Measurements from ENCODE around the gene TMEM170A.
A peak's percentile ranks its signal among the peaks of the same experiment; 100 is the strongest.
"Not testable (repeated sequence)": the region's sequence is repeated elsewhere in the genome, so short reads cannot be mapped to it uniquely, and the experiment has no call there.

TMEM170A gene

GRCh38 chr16:75479421-75479990 is 15.0 kb upstream of the TMEM170A start:
- no peak for FAIRE-seq

- no peak for FAIRE-seq
Observed at GRCh38 chr16:75478480-75479345, 14.2 kb upstream of the TMEM170A start.

DNA sequence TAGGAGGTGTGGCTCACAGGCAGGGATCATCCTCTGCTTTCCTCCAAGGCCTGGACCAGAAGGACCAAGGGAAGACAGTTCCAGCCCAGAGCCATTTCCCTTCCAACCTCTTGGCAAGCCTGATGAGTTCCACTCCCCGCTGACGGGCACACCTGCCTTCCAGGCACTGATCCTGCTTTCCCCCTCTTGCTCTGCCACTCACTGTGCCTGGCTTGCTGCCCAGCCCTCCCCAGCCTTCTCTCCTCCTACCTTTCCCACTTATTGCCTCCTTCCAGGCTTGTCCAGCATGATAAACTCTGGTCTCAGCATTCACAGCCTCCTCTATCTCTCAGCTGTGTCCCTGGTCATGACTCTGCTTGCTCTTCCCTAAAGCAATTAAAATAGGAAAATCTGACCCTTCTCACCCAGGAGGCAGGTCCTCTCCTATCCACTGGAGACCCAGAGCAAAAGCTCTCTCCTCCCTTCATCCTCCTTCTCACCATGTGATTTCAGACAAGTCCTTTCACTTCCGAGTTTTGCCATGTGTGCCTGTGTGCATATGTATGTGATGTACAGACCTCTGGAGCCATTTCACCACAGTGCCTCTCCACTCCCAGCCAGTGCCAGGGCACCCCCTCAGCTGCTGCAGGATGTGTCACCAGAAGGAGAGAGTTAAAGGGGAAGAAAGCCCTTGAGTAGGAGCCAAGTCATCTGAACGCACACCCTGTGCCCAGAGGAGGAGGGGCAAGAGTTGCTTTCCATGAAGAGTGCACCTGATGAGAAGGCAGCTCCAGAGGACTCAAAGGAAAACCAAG is 13.4 kb upstream of the TMEM170A start:
- no peak for FAIRE-seq

GRCh38 chr16:75476817-75477216 is 12.3 kb upstream of the TMEM170A start:
- no peak for FAIRE-seq

GRCh38 chr16:75475420-75475847 is 10.9 kb upstream of the TMEM170A start:
- no peak for FAIRE-seq

GRCh38 chr16:75472908-75473877 is 8.7 kb upstream of the TMEM170A start:
- FAIRE-seq, result no peak

GRCh38 chr16:75471723-75472633 is 7.5 kb upstream of the TMEM170A start:
- peak; percentile 58 for FAIRE-seq

DNA sequence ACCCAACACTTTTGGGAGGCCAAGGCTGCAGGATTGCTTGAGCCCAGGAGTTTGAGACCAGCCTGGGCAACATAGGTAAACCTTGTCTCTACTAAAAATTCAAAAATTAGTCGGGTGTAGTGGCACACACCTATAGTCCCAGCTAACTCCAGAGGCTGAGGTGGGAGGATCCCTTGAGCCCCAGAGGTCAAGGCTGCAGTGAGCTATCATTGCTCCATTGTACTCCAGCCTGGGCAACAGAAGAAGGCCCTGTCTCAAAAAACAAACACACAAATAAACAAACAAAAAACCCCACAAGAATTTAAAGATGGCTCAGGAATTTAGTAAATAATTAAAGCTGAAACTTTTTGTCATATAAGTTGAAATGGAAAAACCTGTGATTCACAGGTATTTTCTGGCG is 2.3 kb upstream of the TMEM170A start:
- FAIRE-seq, result no peak

DNA sequence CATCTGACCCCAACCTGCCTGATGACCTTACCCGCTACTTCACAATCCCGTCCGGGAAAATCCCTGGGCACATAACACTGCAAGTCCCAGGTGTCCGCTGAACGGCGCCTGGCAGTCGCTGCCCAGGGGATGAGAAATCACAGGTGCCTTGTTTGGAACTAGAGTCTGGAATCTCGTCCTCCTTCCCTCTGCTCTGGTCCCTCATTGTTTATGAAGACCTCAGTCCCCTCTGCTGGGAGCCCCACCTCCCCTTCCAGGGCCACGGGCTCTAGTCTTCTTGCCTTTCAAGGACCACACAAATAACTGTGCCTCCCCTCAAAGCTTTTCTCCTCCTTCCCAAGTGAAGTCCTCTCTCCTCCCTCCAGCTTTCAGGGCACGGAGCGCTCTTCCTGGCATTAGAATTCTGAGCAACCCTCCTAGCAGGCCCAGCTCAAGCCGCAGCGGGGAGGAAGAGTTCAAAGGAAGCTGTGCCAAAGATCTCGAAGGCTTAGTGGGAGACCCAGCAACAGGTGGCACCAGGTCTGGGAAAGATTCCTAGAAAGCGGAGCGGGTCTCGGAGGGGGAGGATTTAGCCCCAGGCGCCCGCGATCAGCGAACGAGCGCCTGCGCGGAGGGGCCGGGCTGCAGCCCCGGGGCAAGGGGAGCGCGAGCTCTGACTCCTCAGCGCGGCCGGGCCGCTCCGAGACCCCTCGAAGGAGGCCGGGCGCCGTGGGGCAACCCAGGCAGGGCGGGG is 934 bp downstream of the TMEM170A start:
- FAIRE-seq, result not testable (repeated sequence)

DNA sequence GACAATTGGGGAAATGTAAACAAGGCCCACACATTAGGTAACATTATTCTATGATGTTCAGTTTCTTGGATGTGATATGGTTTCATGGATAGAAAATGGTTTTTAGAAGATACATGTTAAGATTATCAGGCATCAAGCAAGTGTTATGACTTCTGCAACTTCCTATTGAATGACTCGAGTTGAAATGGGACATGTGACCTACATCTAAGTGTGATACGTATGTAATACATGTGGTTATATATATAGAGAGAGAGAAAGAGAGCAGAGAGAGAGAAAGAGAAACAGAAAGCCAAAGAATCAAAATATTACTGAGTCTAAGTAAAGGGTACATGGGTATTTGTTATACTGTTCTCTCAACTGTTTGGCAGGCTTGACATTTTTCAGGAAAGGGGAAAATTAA is 1.7 kb downstream of the TMEM170A start:
- FAIRE-seq, result no peak

DNA sequence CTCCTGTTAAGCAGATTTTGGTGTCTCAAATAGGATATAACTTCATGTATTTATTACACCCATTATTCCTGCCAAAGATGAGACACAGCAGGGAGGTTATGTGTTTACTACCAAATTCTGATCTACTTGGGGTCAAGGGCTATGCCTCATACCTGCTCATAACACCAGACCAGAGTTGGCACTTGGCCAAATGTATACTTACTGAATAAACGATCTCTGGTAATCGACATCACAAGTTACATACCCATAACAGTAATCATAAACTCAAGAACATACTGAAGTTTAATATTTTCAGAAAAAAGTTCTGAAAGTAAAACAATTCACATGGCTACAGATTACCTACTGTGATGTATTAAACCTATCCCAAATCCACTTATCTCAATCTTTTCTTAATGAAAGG is 2.9 kb downstream of the TMEM170A start:
- no peak for FAIRE-seq

DNA sequence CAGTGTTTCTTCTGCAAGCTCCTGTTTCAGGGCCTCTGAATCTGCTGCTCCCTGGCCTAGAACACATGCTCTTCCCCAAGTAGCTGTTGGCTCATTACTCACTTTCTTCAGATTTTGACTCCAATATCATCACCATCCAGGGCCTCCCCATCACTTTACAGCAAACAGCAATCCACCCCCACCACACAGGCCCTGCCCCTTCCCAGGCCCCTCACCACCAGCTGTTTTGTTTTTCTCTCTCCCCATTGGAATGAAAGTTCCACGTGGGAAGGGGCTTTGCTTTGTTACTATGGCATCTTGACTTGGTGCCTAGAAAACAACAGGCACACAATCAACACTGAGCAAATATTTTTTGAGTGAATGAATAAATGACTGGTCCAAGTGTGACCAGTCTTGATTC is 4.0 kb downstream of the TMEM170A start:
- FAIRE-seq, result no peak

- no peak for FAIRE-seq
Observed at GRCh38 chr16:75459691-75460090, 4.8 kb downstream of the TMEM170A start.

GRCh38 chr16:75458439-75458838 is 6.0 kb downstream of the TMEM170A start:
- no peak for FAIRE-seq

DNA sequence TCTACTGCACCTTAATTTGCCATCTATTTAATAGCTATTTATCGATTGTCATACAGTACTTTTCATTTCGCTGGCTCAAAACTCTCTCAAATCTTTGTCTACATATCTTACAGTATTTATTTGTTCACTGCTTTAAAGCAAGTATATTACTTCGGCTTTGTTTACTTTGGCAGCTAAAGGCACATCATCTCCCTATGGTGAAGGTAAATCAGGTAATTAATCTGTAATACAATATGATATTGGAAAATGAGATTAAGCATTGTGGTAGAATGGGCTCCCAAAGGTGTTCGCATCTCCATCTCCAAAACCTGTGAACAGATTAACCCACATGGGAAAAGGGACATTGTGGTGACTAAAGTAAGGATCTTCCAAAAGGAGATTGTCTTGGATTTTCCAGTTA is 6.5 kb downstream of the TMEM170A start:
- no peak for FAIRE-seq

GRCh38 chr16:75457485-75458021 is 6.9 kb downstream of the TMEM170A start:
- FAIRE-seq, result no peak

GRCh38 chr16:75456971-75457370 is 7.5 kb downstream of the TMEM170A start:
- no peak for FAIRE-seq

- not testable (repeated sequence) for FAIRE-seq
Observed at GRCh38 chr16:75456486-75456885, 8.0 kb downstream of the TMEM170A start.

DNA sequence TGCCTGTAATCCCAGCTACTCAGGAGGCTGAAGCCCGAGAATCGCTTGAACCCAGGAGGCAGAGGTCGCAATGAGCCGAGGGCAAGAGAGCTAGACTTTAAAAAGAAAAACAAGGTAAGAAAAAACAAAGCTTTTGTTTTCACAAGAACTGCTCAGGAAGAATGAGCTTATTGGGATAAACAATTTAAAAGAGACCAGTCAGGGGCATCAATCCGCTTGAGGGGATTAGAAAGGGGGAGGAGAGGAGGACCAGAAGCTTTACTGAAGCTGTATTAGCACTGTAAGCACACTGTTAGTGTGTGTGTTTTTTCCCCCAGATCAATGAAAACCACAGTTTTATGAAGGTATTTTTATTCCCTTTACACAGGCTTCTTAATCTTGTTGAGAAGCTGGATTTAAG is 8.8 kb downstream of the TMEM170A start:
- no peak for FAIRE-seq

- no peak for FAIRE-seq
Observed at GRCh38 chr16:75452464-75453190, 11.9 kb downstream of the TMEM170A start.
